CD14-positive monocyte (primary cell): ENCODE measurements around the gene SHCBP1. TPM values are rescaled to one million over a fixed set of nuclear protein-coding genes. Genes with fewer than 3 reads are reported as not detected.

Experiments used
- DNase-seq, 3 donors: peaks; one replicate each; pipeline ENCODE4 v3.0.0-alpha.2; 2011 to 2022
- H2AFZ ChIP-seq: 2 replicates; pipeline ENCODE4 v1.6.0; 2012; ENCODE audit warnings: mild to moderate bottlenecking, low read depth, low read length, inconsistent platforms; ENCODE audit not compliant: insufficient read depth, poor library complexity, severe bottlenecking
- H3K27ac ChIP-seq, 2 donors: 1 replicate in 1 of 2; 2 replicates in 1 of 2; pipeline ENCODE4 v1.5.1; 2012 to 2013; ENCODE audit warnings: low read length in 2 of 2, control low read depth in 1 of 2, inconsistent platforms in 1 of 2, low read depth in 1 of 2, mild to moderate bottlenecking in 1 of 2
- H3K27me3 ChIP-seq, 2 donors: one replicate each; pipeline versions ENCODE4 v1.6.0 to v1.6.1; 2011 to 2013; ENCODE audit warnings: low read length in 2 of 2; ENCODE audit not compliant: control insufficient read depth in 2 of 2, insufficient read depth in 2 of 2
- H3K36me3 ChIP-seq, 2 donors: replicated peaks in 1 of 2; 1 replicate in 1 of 2; 2 replicates in 1 of 2; pipeline versions ENCODE4 v1.5.1 to v1.6.1; 2012 to 2013; ENCODE audit warnings: low read length in 2 of 2, control low read depth in 1 of 2, inconsistent platforms in 1 of 2, mild to moderate bottlenecking in 1 of 2; ENCODE audit not compliant: insufficient read depth in 2 of 2, control insufficient read depth in 1 of 2
- H3K4me1 ChIP-seq, 2 donors: 1 replicate in 1 of 2; 2 replicates in 1 of 2; pipeline versions ENCODE4 v1.5.1 to v1.6.1; 2012 to 2013; ENCODE audit warnings: low read length in 2 of 2, control low read depth in 1 of 2, inconsistent platforms in 1 of 2, mild to moderate bottlenecking in 1 of 2, moderate library complexity in 1 of 2; ENCODE audit not compliant: insufficient read depth in 2 of 2, control insufficient read depth in 1 of 2
- H3K4me2 ChIP-seq: replicated peaks from 2 replicates; pipeline ENCODE3; 2012; ENCODE audit warnings: low read length, moderate library complexity, mild to moderate bottlenecking; ENCODE audit not compliant: poor library complexity, severe bottlenecking; ENCODE audit errors: extremely low read depth
- H3K4me3 ChIP-seq, 3 experiments: fragments of 200-600 bp in 1 of 3; sonication (generic) in 1 of 3; replicated peaks in 1 of 3; 1 replicate in 2 of 3; 2 replicates in 1 of 3; pipeline ENCODE4 v1.5.1; 2011 to 2013; ENCODE audit warnings: low read length in 3 of 3, mild to moderate bottlenecking in 3 of 3, control low read depth in 2 of 3, low read depth in 2 of 3, inconsistent platforms in 1 of 3, moderate library complexity in 1 of 3
- H3K79me2 ChIP-seq: 2 replicates; pipeline ENCODE4 v1.6.0; 2012; ENCODE audit warnings: mild to moderate bottlenecking, control low read depth, inconsistent platforms, low read length, moderate library complexity; ENCODE audit not compliant: insufficient read depth
- H3K9ac ChIP-seq: 2 replicates; pipeline ENCODE4 v1.6.0; 2017; ENCODE audit warnings: low read length, mild to moderate bottlenecking; ENCODE audit not compliant: insufficient read depth, poor library complexity, severe bottlenecking
- H3K9me3 ChIP-seq, 2 donors: replicated peaks in 1 of 2; 1 replicate in 1 of 2; 2 replicates in 1 of 2; pipeline versions ENCODE4 v1.5.1 to v1.6.1; 2012 to 2013; ENCODE audit warnings: low read length in 2 of 2, control low read depth in 1 of 2; ENCODE audit not compliant: control insufficient read depth in 1 of 2, insufficient read depth in 1 of 2
- H4K20me1 ChIP-seq: 2 replicates; pipeline ENCODE4 v1.6.0; 2012; ENCODE audit warnings: mild to moderate bottlenecking, low read length, control low read depth, moderate library complexity; ENCODE audit not compliant: insufficient read depth
- H3K27ac Mint-ChIP-seq, 7 donors: one replicate each; pipeline ENCODE4 v1.8.0; 2020; ENCODE audit warnings: mild to moderate bottlenecking in 7 of 7, mixed read lengths in 7 of 7, moderate library complexity in 6 of 7, inconsistent platforms in 2 of 7
- H3K27me3 Mint-ChIP-seq, 3 donors: one replicate each; pipeline ENCODE4 v1.8.0; 2021 to 2022; ENCODE audit warnings: low read depth in 3 of 3, mild to moderate bottlenecking in 3 of 3, mixed read lengths in 3 of 3, moderate library complexity in 3 of 3, inconsistent platforms in 1 of 3
- H3K36me3 Mint-ChIP-seq, 2 donors: one replicate each; pipeline ENCODE4 v1.8.0; 2020; ENCODE audit warnings: mixed read lengths in 2 of 2, inconsistent platforms in 1 of 2, mild to moderate bottlenecking in 1 of 2
- H3K4me1 Mint-ChIP-seq: one replicate; pipeline ENCODE4 v1.8.0; 2020; ENCODE audit warnings: mild to moderate bottlenecking, mixed read lengths
- H3K4me3 Mint-ChIP-seq, 2 donors: one replicate each; pipeline ENCODE4 v1.8.0; 2020; ENCODE audit warnings: mild to moderate bottlenecking in 2 of 2, mixed read lengths in 2 of 2, moderate library complexity in 1 of 2
- H3K9me3 Mint-ChIP-seq, 7 donors: one replicate each; pipeline ENCODE4 v1.8.0; 2020 to 2022; ENCODE audit warnings: mixed read lengths in 7 of 7, mild to moderate bottlenecking in 6 of 7, moderate library complexity in 6 of 7, inconsistent platforms in 2 of 7
- CTCF ChIP-seq: fragments of 200-600 bp; IDR thresholded peaks from one replicate; pipeline ENCODE4 v1.8.0; 2022; ENCODE audit warnings: antibody characterized with exemption, mild to moderate bottlenecking
- WGBS: methylation state at CpG from one replicate; pipeline ENCODE4 v1.1.5; 2013; ENCODE audit warnings: missing lambda C conversion rate; ENCODE audit not compliant: insufficient coverage; 5-methylcytosine and 5-hydroxymethylcytosine counted together
- intact Hi-C, 2 donors: fragments of 100-400 bp; cut with micrococcal nuclease; formaldehyde crosslinking; loops; one replicate each; pipeline versions ENCODE4 v1.15.0 to v1.15.1; 2023
- polyA plus RNA-seq, 3 donors: library from polyadenylated mRNA; depleted of rRNA in 1 of 3; unstranded in 2 of 3; stranded (reverse) in 1 of 3; fragments of 300-500 nt in 2 of 3; fragments of >200 nt in 1 of 3; fragmentation: Illumina TruSeq in 2 of 3; gene quantifications; 1 replicate in 2 of 3; 2 replicates in 1 of 3; pipeline ENCODE4 v1.2.3, GENCODE V29; 2012 to 2021

The SHCBP1 gene
- polyA plus RNA-seq, 3 donors: 0.45 to 2.3 (median 0.93) TPM

DNA sequence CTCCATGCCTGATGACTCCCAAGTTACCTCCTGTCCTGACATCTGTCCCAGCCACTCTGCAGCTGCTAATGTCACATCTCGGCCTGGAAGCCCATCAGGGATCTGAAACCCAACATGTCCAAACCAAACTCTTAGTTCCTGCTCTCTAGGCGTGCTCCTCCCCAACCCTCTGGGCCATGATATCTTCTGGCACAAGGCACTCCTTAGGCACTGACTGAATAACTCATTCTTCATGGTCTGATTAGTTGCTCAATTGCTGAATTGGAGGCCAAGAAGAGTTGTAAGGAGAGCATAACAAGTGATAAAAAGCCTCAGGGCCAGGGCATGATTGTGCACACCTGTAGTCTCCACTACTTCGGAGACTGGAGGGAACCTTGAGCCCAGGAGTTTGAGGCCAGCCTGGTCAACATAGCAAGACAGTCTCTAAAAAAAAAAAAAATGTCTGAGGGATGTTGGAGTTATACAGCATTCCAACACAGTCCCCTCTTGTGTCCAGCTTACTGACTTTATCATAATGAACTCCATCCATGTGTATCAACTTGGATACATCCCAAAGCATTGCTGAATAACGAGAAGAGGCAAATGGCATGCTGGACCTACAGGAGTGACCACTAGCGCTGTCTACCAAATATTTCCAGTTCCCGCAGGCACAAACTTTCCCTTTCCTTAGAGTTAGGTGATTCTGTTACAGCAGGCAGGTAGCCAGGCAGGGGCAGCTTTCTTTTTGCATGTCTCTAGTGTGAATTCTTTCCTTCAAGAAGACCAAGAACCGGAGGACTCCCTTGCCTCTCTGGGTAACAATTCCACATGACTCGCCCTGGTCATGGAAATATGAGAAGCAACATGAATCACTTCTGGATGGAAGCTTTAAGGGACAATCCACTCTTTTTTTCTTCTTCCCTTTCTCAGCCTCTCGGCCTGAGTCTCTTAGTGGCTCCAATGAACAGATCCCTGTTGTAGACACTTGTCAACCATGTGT, 18.1 kb upstream of the SHCBP1 start:
- Mint-ChIP-seq H3K27me3 (no peaks in the 10 kb centered on the region), H3K9me3 (peaks cover 4 to 10% (median 8%) of the 10 kb centered on the region in 7 donors), H3K4me3 (no peak overlapping the region), H3K36me3 (peaks cover 20 to 27% of the 10 kb centered on the region in 2 donors), H3K4me1 (peaks cover 9% of the 10 kb centered on the region), H3K27ac (no peak overlapping the region)
- 86% methylated on average over 5 of the region's 9 CpGs for WGBS
- intact Hi-C loops: no loop called here
- H3K4me1 ChIP-seq: peaks cover 4 to 5% of the 10 kb centered on the region in 2 donors
- no peaks in the 10 kb centered on the region for H4K20me1 ChIP-seq
- H3K79me2 ChIP-seq: no peaks in the 10 kb centered on the region
- H3K4me2 ChIP-seq: no peak overlapping the region
- H3K27ac ChIP-seq: no peak overlapping the region
- peaks cover 0 to 4% of the 10 kb centered on the region in 2 donors for H3K36me3 ChIP-seq
- H3K9ac ChIP-seq: no peak overlapping the region
- H3K27me3 ChIP-seq: no peaks in the 10 kb centered on the region
- no peak for DNase-seq
- no peak overlapping the region for H3K4me3 ChIP-seq
- no peak overlapping the region for H2AFZ ChIP-seq
- no peaks in the 10 kb centered on the region for H3K9me3 ChIP-seq
- no peak for TF ChIP-seq CTCF

DNA sequence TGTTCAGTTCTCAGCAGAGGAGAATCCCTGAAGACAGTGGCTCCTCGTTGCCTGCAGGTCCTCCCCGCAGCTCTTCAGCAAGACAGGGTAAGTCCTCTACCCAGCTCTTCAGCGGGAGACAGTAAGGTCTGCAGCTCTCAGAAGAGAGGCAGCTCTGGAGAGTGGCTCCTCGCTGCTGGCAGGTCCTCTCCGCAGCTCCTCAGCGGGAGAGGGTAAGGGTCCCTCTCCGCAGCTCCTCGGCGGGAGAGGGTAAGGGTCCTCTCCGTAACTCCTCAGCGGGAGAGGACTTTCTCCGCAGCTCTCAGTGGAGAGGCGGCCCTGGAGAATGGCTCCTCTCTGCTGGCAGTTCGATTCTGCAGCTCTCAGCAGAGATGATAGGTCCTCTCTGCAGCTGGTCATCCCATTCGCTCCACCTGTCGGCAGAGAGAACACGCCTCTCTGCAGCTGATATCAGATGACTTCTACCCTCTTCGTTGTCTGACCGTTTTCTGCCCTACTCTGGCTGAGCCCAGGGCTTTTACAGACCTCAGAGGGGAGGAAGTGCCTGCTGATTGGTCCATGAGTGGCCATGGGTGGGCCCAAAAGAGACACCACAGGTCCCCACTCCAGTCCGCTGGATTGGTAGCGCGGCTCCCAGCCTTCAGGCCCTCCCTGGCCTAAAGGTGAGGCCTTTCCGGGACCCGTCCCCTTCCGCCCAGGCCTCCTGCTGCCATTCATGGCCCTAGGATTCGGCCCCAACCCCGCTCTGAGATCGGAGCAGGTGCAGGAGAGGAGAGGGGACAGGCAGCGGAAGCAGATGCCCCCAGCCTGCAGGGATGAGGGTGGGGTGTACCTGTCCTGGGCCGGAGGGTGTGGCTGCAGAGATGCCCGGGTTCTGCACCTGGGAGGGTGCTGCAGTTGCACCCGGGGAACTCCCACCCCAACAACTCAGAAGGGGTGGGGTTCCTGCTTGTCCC, 11.9 kb upstream of the SHCBP1 start:
- no peaks in the 10 kb centered on the region for H3K36me3 ChIP-seq
- Mint-ChIP-seq H3K4me1 (peaks cover 23% of the 10 kb centered on the region), H3K27me3 (peaks cover 0 to 2% (median 0%) of the 10 kb centered on the region in 3 donors), H3K4me3 (no peak overlapping the region), H3K36me3 (peaks cover 1 to 4% of the 10 kb centered on the region in 2 donors), H3K27ac (no peak overlapping the region), H3K9me3 (no peaks in the 10 kb centered on the region)
- H3K9ac ChIP-seq: no peak overlapping the region
- H3K27me3 ChIP-seq: no peaks in the 10 kb centered on the region
- H2AFZ ChIP-seq: no peak overlapping the region
- no peak for DNase-seq
- 89% methylated on average over 22 of the region's 32 CpGs for WGBS
- TF ChIP-seq CTCF: no peak
- no peak overlapping the region for H3K4me3 ChIP-seq
- no peaks in the 10 kb centered on the region for H3K79me2 ChIP-seq
- no peaks in the 10 kb centered on the region for H4K20me1 ChIP-seq
- peaks cover 9 to 11% of the 10 kb centered on the region in 2 donors for H3K4me1 ChIP-seq
- no peaks in the 10 kb centered on the region for H3K9me3 ChIP-seq
- intact Hi-C loops: no loop called here
- H3K4me2 ChIP-seq: no peak overlapping the region
- H3K27ac ChIP-seq: no peak overlapping the region
